Esophagus muscularis mucosa (tissue), 3 donors: ENCODE data around the gene QSER1.

Experiments
- CTCF ChIP-seq, 3 experiments: fragments of 200-600 bp in 2 of 3; fragments of 450-650 bp in 1 of 3; sonication (generic) in 2 of 3; IDR thresholded peaks; one replicate each; pipeline ENCODE4 v1.5.1; 2017 to 2019; ENCODE audit warnings: antibody characterized with exemption in 3 of 3, mild to moderate bottlenecking in 2 of 3, moderate library complexity in 1 of 3
- POLR2AphosphoS5 ChIP-seq, 2 donors: sonication (generic); formaldehyde crosslinking; IDR thresholded peaks; one replicate each; pipeline ENCODE4 v1.6.1; 2017; ENCODE audit warnings: antibody characterized with exemption in 2 of 2

- TF ChIP-seq POLR2AphosphoS5 (IDR thresholded peaks at IDR 0.05) (no peak), CTCF (IDR thresholded peaks at IDR 0.05) (peak; percentile 4 to 31 (median 12))
Observed at GRCh38 chr11:32870676-32871075, 21.9 kb upstream of the QSER1 start.
